Mesendoderm (in vitro differentiated cells): ENCODE results near the gene CHRM5.
"Not testable (repeated sequence)": the region's sequence is repeated elsewhere in the genome, so short reads cannot be mapped to it uniquely, and the experiment has no call there.

Source experiments
- DNase-seq: peaks from one replicate; pipeline ENCODE4 v3.0.0; 2013
- H2AK5ac ChIP-seq: 2 replicates; pipeline ENCODE4 v1.6.1; 2013; ENCODE audit warnings: low read length, inconsistent platforms
- H2BK120ac ChIP-seq: 2 replicates; pipeline ENCODE4 v1.6.1; 2013; ENCODE audit warnings: low read depth, mild to moderate bottlenecking, low read length, moderate library complexity, mixed read lengths
- H2BK15ac ChIP-seq: replicated peaks from 2 replicates; pipeline ENCODE4 v1.6.1; 2013; ENCODE audit warnings: low read depth, mild to moderate bottlenecking, moderate library complexity
- H2BK5ac ChIP-seq: 2 replicates; pipeline ENCODE4 v1.6.1; 2013; ENCODE audit warnings: low read length, inconsistent platforms
- H3K18ac ChIP-seq: 2 replicates; pipeline ENCODE4 v1.6.1; 2013; ENCODE audit warnings: mild to moderate bottlenecking, low read length, mixed read lengths
- H3K23ac ChIP-seq: one replicate; pipeline ENCODE4 v1.6.1; 2013; ENCODE audit warnings: low read length
- H3K27ac ChIP-seq: 2 replicates; pipeline ENCODE4 v1.5.1; 2013; ENCODE audit warnings: low read depth, mild to moderate bottlenecking, inconsistent platforms, low read length, moderate library complexity
- H3K27me3 ChIP-seq: 2 replicates; pipeline ENCODE4 v1.6.1; 2013; ENCODE audit warnings: low read length, control low read depth, mild to moderate bottlenecking, inconsistent platforms; ENCODE audit not compliant: insufficient read depth, poor library complexity
- H3K36me3 ChIP-seq: 2 replicates; pipeline ENCODE4 v1.6.1; 2013; ENCODE audit warnings: low read length, inconsistent platforms; ENCODE audit not compliant: control insufficient read depth, insufficient read depth
- H3K4ac ChIP-seq: one replicate; pipeline ENCODE4 v1.6.1; 2013; ENCODE audit warnings: low read depth, mild to moderate bottlenecking, low read length, moderate library complexity
- H3K4me1 ChIP-seq: 2 replicates; pipeline ENCODE4 v1.6.1; 2013; ENCODE audit warnings: low read depth, low read length, inconsistent platforms; ENCODE audit not compliant: control insufficient read depth
- H3K4me2 ChIP-seq: 2 replicates; pipeline ENCODE4 v1.6.1; 2013; ENCODE audit warnings: low read length
- H3K4me3 ChIP-seq: 2 replicates; pipeline ENCODE4 v1.5.1; 2013; ENCODE audit warnings: mild to moderate bottlenecking, low read length
- H3K56ac ChIP-seq: one replicate; pipeline ENCODE4 v1.6.1; 2013; ENCODE audit warnings: low read length
- H3K79me1 ChIP-seq: 2 replicates; pipeline ENCODE4 v1.6.1; 2013; ENCODE audit warnings: low read length, inconsistent platforms
- H3K79me2 ChIP-seq: 2 replicates; pipeline ENCODE4 v1.6.1; 2013; ENCODE audit warnings: mild to moderate bottlenecking, low read length; ENCODE audit not compliant: control insufficient read depth, insufficient read depth
- H3K9ac ChIP-seq: 2 replicates; pipeline ENCODE4 v1.6.1; 2013; ENCODE audit warnings: low read length, inconsistent platforms
- H4K5ac ChIP-seq: one replicate; pipeline ENCODE4 v1.6.1; 2013; ENCODE audit warnings: low read length
- H4K8ac ChIP-seq: one replicate; pipeline ENCODE4 v1.6.1; 2013; ENCODE audit warnings: low read depth, mild to moderate bottlenecking, control low read depth, low read length, moderate library complexity
- WGBS: extraction: QIAGEN DNeasy Blood & Tissue Kit; methylation state at CpG from one replicate; pipeline ENCODE4 v1.1.7; 2013; ENCODE audit warnings: low lambda C conversion rate, missing lambda C conversion rate; ENCODE audit not compliant: insufficient coverage; ENCODE audit errors: extremely low coverage; 5-methylcytosine and 5-hydroxymethylcytosine counted together

The CHRM5 gene

GRCh38 chr15:34018021-34018645 is 49.8 kb downstream of the CHRM5 start:
- no peak overlapping the region for H3K27ac ChIP-seq
- H3K18ac ChIP-seq: no peak overlapping the region
- no peak overlapping the region for H3K56ac ChIP-seq
- H3K4me2 ChIP-seq: no peak overlapping the region
- H3K4me1 ChIP-seq: no peaks in the 10 kb centered on the region
- no peaks in the 10 kb centered on the region for H3K79me2 ChIP-seq
- H2AK5ac ChIP-seq: no peak overlapping the region
- no peak overlapping the region for H4K5ac ChIP-seq
- no peak overlapping the region for H3K4me3 ChIP-seq
- H4K8ac ChIP-seq: no peak overlapping the region
- no peak overlapping the region for H2BK15ac ChIP-seq
- no peak overlapping the region for H3K9ac ChIP-seq
- H3K27me3 ChIP-seq: no peaks in the 10 kb centered on the region
- no CpG with 5 or more reads among the region's 16 CpGs for WGBS
- no peak overlapping the region for H2BK5ac ChIP-seq
- H3K36me3 ChIP-seq: no peaks in the 10 kb centered on the region
- no peak overlapping the region for H3K23ac ChIP-seq
- peaks cover 3% of the 10 kb centered on the region for H3K79me1 ChIP-seq
- H2BK120ac ChIP-seq: no peak overlapping the region
- no peak for DNase-seq
- no peak overlapping the region for H3K4ac ChIP-seq

- H3K4ac ChIP-seq, H3K23ac ChIP-seq, H3K4me2 ChIP-seq, H3K18ac ChIP-seq, H3K56ac ChIP-seq, H2BK120ac ChIP-seq, H3K79me2 ChIP-seq, H3K9ac ChIP-seq, H4K8ac ChIP-seq, H3K4me1 ChIP-seq, H4K5ac ChIP-seq, H3K4me3 ChIP-seq, DNase-seq, H3K27me3 ChIP-seq, H3K36me3 ChIP-seq, H3K79me1 ChIP-seq, H2BK5ac ChIP-seq, H3K27ac ChIP-seq, H2AK5ac ChIP-seq, H2BK15ac ChIP-seq: not testable (repeated sequence)
- no CpG with 5 or more reads among the region's 2 CpGs for WGBS
Observed at GRCh38 chr15:34018738-34019137, 50.4 kb downstream of the CHRM5 start.

GRCh38 chr15:34019369-34019990 is 51.2 kb downstream of the CHRM5 start:
- Histone ChIP-seq H2BK15ac (no peak overlapping the region), H3K4me2 (no peak overlapping the region), H3K4me1 (no peaks in the 10 kb centered on the region), H2AK5ac (no peak overlapping the region), H3K36me3 (no peaks in the 10 kb centered on the region), H3K4ac (no peak overlapping the region), H3K27ac (no peak overlapping the region), H3K79me1 (no peaks in the 10 kb centered on the region), H3K18ac (no peak overlapping the region), H4K8ac (no peak overlapping the region), H3K9ac (no peak overlapping the region), H3K4me3 (no peak overlapping the region), H3K56ac (no peak overlapping the region), H3K79me2 (no peaks in the 10 kb centered on the region), H4K5ac (no peak overlapping the region), H3K23ac (no peak overlapping the region), H2BK5ac (no peak overlapping the region), H2BK120ac (no peak overlapping the region), H3K27me3 (no peaks in the 10 kb centered on the region)
- DNase-seq: no peak
- WGBS: no CpG with 5 or more reads among the region's 3 CpGs

GRCh38 chr15:34023907-34024306 is 55.6 kb downstream of the CHRM5 start:
- no peak overlapping the region for H3K23ac ChIP-seq
- H3K79me2 ChIP-seq: no peaks in the 10 kb centered on the region
- no peak overlapping the region for H2BK15ac ChIP-seq
- WGBS: no CpG with 5 or more reads among the region's 1 CpG
- no peak overlapping the region for H3K18ac ChIP-seq
- no peaks in the 10 kb centered on the region for H3K27me3 ChIP-seq
- no peak overlapping the region for H3K4me2 ChIP-seq
- no peaks in the 10 kb centered on the region for H3K79me1 ChIP-seq
- H3K4me3 ChIP-seq: no peak overlapping the region
- H4K5ac ChIP-seq: no peak overlapping the region
- no peaks in the 10 kb centered on the region for H3K36me3 ChIP-seq
- H2BK5ac ChIP-seq: no peak overlapping the region
- no peak for DNase-seq
- no peak overlapping the region for H3K4ac ChIP-seq
- H2AK5ac ChIP-seq: no peak overlapping the region
- no peak overlapping the region for H3K56ac ChIP-seq
- H3K27ac ChIP-seq: no peak overlapping the region
- no peak overlapping the region for H2BK120ac ChIP-seq
- H3K9ac ChIP-seq: no peak overlapping the region
- no peaks in the 10 kb centered on the region for H3K4me1 ChIP-seq
- no peak overlapping the region for H4K8ac ChIP-seq

GRCh38 chr15:34025252-34025651 is 57.0 kb downstream of the CHRM5 start:
- no peaks in the 10 kb centered on the region for H3K27me3 ChIP-seq
- H3K79me1 ChIP-seq: no peaks in the 10 kb centered on the region
- H3K4me1 ChIP-seq: no peaks in the 10 kb centered on the region
- WGBS: no CpG with 5 or more reads among the region's 3 CpGs
- H3K4me3 ChIP-seq: no peak overlapping the region
- no peak overlapping the region for H3K56ac ChIP-seq
- H3K36me3 ChIP-seq: no peaks in the 10 kb centered on the region
- no peak overlapping the region for H2BK15ac ChIP-seq
- H2AK5ac ChIP-seq: no peak overlapping the region
- H4K8ac ChIP-seq: no peak overlapping the region
- H3K4me2 ChIP-seq: no peak overlapping the region
- no peak overlapping the region for H3K4ac ChIP-seq
- no peak overlapping the region for H3K23ac ChIP-seq
- no peak for DNase-seq
- H3K9ac ChIP-seq: no peak overlapping the region
- no peak overlapping the region for H3K27ac ChIP-seq
- H3K18ac ChIP-seq: no peak overlapping the region
- H3K79me2 ChIP-seq: no peaks in the 10 kb centered on the region
- H4K5ac ChIP-seq: no peak overlapping the region
- no peak overlapping the region for H2BK120ac ChIP-seq
- H2BK5ac ChIP-seq: no peak overlapping the region

GRCh38 chr15:34027606-34028005 is 59.3 kb downstream of the CHRM5 start:
- H3K79me1 ChIP-seq: no peaks in the 10 kb centered on the region
- no peak overlapping the region for H3K9ac ChIP-seq
- H3K18ac ChIP-seq: no peak overlapping the region
- H4K8ac ChIP-seq: no peak overlapping the region
- no peak overlapping the region for H2BK15ac ChIP-seq
- H4K5ac ChIP-seq: no peak overlapping the region
- no peak overlapping the region for H3K4me2 ChIP-seq
- H3K23ac ChIP-seq: no peak overlapping the region
- no peak overlapping the region for H3K56ac ChIP-seq
- no peak overlapping the region for H2BK120ac ChIP-seq
- no peaks in the 10 kb centered on the region for H3K36me3 ChIP-seq
- no peak for DNase-seq
- no peaks in the 10 kb centered on the region for H3K4me1 ChIP-seq
- WGBS: no CpG with 5 or more reads among the region's 3 CpGs
- H2AK5ac ChIP-seq: no peak overlapping the region
- H2BK5ac ChIP-seq: no peak overlapping the region
- H3K79me2 ChIP-seq: no peaks in the 10 kb centered on the region
- H3K27ac ChIP-seq: no peak overlapping the region
- H3K27me3 ChIP-seq: no peaks in the 10 kb centered on the region
- no peak overlapping the region for H3K4ac ChIP-seq
- no peak overlapping the region for H3K4me3 ChIP-seq
